Smooth muscle cell (in vitro differentiated cells): ENCODE measurements around the gene STX4. TPM values are rescaled to one million over a fixed set of nuclear protein-coding genes. Genes with fewer than 3 reads are reported as not detected.
A peak's percentile ranks its signal among the peaks of the same experiment; 100 is the strongest.

Experiments used
- DNase-seq: peaks from one replicate; lab custom pipeline; 2025; ENCODE audit not compliant: unreplicated experiment; lab: John Stamatoyannopoulos, UW
- H2AFZ ChIP-seq: fragments of 200-600 bp; sonication (generic); 2 replicates; pipeline ENCODE4 v1.6.0; 2016; ENCODE audit warnings: antibody characterized with exemption, low read depth, mild to moderate bottlenecking
- H3F3A ChIP-seq: fragments of 200-600 bp; sonication (generic); 2 replicates; pipeline ENCODE4 v1.6.0; 2017; ENCODE audit warnings: antibody characterized with exemption, low read depth
- H3K27ac ChIP-seq: fragments of 200-600 bp; sonication (generic); 2 replicates; pipeline ENCODE4 v1.5.1; 2016; ENCODE audit warnings: low read depth, mild to moderate bottlenecking
- H3K27me3 ChIP-seq: fragments of 200-600 bp; sonication (generic); 2 replicates; pipeline ENCODE4 v1.6.1; 2016; ENCODE audit warnings: low read depth, mild to moderate bottlenecking
- H3K36me3 ChIP-seq: fragments of 200-600 bp; sonication (generic); 2 replicates; pipeline ENCODE4 v1.5.1; 2016; ENCODE audit warnings: low read depth
- H3K4me1 ChIP-seq: fragments of 200-600 bp; sonication (generic); 2 replicates; pipeline ENCODE4 v1.5.1; 2016; ENCODE audit warnings: low read depth
- H3K4me2 ChIP-seq: fragments of 200-600 bp; sonication (generic); 2 replicates; pipeline ENCODE4 v1.6.0; 2016; ENCODE audit warnings: mild to moderate bottlenecking
- H3K4me3 ChIP-seq: fragments of 200-600 bp; sonication (generic); 2 replicates; pipeline ENCODE4 v1.5.1; 2016; ENCODE audit warnings: mild to moderate bottlenecking
- H3K79me2 ChIP-seq: fragments of 200-600 bp; sonication (generic); 2 replicates; pipeline ENCODE4 v1.6.0; 2016; ENCODE audit warnings: low read depth, mild to moderate bottlenecking
- H3K9ac ChIP-seq: fragments of 200-600 bp; sonication (generic); 2 replicates; pipeline ENCODE4 v1.6.0; 2016; ENCODE audit warnings: low read depth
- H3K9me3 ChIP-seq: fragments of 200-600 bp; sonication (generic); replicated peaks from 2 replicates; pipeline ENCODE4 v1.5.1; 2016; ENCODE audit warnings: low read depth
- H4K20me1 ChIP-seq: fragments of 200-600 bp; sonication (generic); 2 replicates; pipeline ENCODE4 v1.6.0; 2016; ENCODE audit warnings: low read depth
- CTCF ChIP-seq: fragments of 200-600 bp; sonication (generic); IDR thresholded peaks from 2 replicates; pipeline ENCODE4 v1.5.1; 2017; ENCODE audit warnings: borderline replicate concordance, mild to moderate bottlenecking, antibody characterized with exemption; ENCODE audit not compliant: insufficient read depth, poor library complexity, severe bottlenecking
- WGBS: methylation state at CpG from one replicate; pipeline ENCODE4 v1.1.7; 2016; ENCODE audit warnings: low lambda C conversion rate; 5-methylcytosine and 5-hydroxymethylcytosine counted together
- polyA plus RNA-seq: library from polyadenylated mRNA; unstranded; fragments of >200 nt; fragmentation: Nextera tagmentation; extraction: Ambion mirVana; gene quantifications from 2 replicates; pipeline ENCODE4 v1.2.1, GENCODE V29; 2016
- total RNA-seq: library from RNA; depleted of rRNA; stranded (reverse); fragments of >200 nt; gene quantifications from 2 replicates; pipeline ENCODE4 v1.2.3, GENCODE V29; 2014

Gene STX4
- total and polyA plus RNA-seq, 2 experiments from 2014 or later: 23.1 to 50.6 TPM

GRCh38 chr16:31000671-31001382 lies 32.5 kb upstream of the STX4 start:
- H3K9ac ChIP-seq: no peak overlapping the region

DNA sequence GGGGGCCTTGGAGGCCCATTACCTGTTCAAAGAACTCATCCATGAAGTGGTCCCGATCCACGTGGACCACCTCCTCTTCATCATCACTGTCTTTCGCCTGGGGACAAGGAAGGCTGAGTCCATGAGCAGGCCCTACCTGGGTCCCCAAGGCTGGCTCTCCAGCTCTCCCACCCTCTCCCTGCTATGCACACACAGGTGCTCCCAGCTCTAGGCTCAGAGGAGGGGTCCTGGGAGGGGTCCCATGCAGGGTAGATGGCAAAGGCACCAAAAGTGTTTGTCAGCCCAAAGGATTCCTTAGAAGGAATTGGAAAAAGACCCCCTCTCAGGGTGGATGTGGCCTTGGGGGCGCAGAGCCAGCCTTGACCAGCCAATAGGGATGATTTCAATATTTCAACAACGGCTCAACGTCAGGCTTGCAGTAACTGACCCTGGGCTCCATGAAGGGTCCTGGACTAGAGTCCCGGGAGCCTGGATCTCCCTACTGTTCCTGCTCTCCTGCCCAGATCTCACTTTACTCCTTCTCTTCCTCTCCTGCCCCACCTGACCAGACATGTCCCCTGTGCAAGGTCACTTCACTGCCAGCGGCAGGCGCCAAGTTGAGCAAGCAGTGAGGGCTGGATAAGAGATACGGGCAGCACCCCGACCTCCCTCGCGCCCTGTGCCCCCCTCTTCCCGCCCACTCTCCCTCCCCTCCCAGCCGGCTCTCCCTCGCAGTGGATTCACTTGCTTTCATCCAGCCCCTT lies 31.7 kb upstream of the STX4 start:
- Histone ChIP-seq H3K36me3 (no peaks in the 10 kb centered on the region), H3K9me3 (no peaks in the 10 kb centered on the region), H3K79me2 (no peaks in the 10 kb centered on the region), H3K27me3 (no peaks in the 10 kb centered on the region), H3K9ac (no peak overlapping the region), H3K4me1 (peaks cover 4% of the 10 kb centered on the region), H3F3A (peaks cover 11% of the 10 kb centered on the region), H2AFZ (no peak overlapping the region), H3K4me3 (no peak overlapping the region), H3K4me2 (no peak overlapping the region), H4K20me1 (no peaks in the 10 kb centered on the region), H3K27ac (peak overlapping the region; percentile 72)
- TF ChIP-seq CTCF: no peak
- DNase-seq: no peak
- WGBS: 91% methylated on average over 16 of the region's 16 CpGs

More at GRCh38 chr16:31000671-31001382, 32.5 kb upstream of the STX4 start:
- Histone ChIP-seq H3K4me2 (no peak overlapping the region), H3K9me3 (no peaks in the 10 kb centered on the region), H3K4me3 (no peak overlapping the region), H3K4me1 (peaks cover 4% of the 10 kb centered on the region), H3K27ac (no peak overlapping the region), H3K27me3 (no peaks in the 10 kb centered on the region), H4K20me1 (no peaks in the 10 kb centered on the region), H3K36me3 (no peaks in the 10 kb centered on the region), H2AFZ (no peak overlapping the region), H3F3A (peaks cover 11% of the 10 kb centered on the region), H3K79me2 (no peaks in the 10 kb centered on the region)
- WGBS: 93% methylated on average over 18 of the region's 19 CpGs
- no peak for TF ChIP-seq CTCF
- DNase-seq: no peak

GRCh38 chr16:31002250-31002700 lies 31.1 kb upstream of the STX4 start:
- H3K9me3 ChIP-seq: no peaks in the 10 kb centered on the region
- no peak overlapping the region for H3K4me3 ChIP-seq
- peak overlapping the region; percentile 72 for H3K27ac ChIP-seq
- H3K27me3 ChIP-seq: no peaks in the 10 kb centered on the region
- DNase-seq: no peak
- no peak for TF ChIP-seq CTCF
- peak overlapping the region; percentile 20 for H3K9ac ChIP-seq
- 67% methylated on average over 10 of the region's 10 CpGs for WGBS
- no peak overlapping the region for H2AFZ ChIP-seq
- H3K4me1 ChIP-seq: peaks cover 4% of the 10 kb centered on the region
- no peaks in the 10 kb centered on the region for H3K36me3 ChIP-seq
- H4K20me1 ChIP-seq: no peaks in the 10 kb centered on the region
- H3K79me2 ChIP-seq: no peaks in the 10 kb centered on the region
- H3F3A ChIP-seq: peaks cover 11% of the 10 kb centered on the region
- H3K4me2 ChIP-seq: no peak overlapping the region
